Posterior cingulate gyrus (tissue), 11 donors: ENCODE results near the gene CORO2B.

ENCODE experiments used
- DNase-seq, 10 donors: peaks; one replicate each; pipeline versions ENCODE4 v3.0.0 to v3.0.0-alpha.2; 2020 to 2021; ENCODE audit warnings: mixed read lengths in 3 of 10
- intact Hi-C: fragments of 100-400 bp; cut with DNase I; formaldehyde crosslinking; loops from one replicate; pipeline ENCODE4 v1.15.1; 2023

Gene CORO2B

DNA sequence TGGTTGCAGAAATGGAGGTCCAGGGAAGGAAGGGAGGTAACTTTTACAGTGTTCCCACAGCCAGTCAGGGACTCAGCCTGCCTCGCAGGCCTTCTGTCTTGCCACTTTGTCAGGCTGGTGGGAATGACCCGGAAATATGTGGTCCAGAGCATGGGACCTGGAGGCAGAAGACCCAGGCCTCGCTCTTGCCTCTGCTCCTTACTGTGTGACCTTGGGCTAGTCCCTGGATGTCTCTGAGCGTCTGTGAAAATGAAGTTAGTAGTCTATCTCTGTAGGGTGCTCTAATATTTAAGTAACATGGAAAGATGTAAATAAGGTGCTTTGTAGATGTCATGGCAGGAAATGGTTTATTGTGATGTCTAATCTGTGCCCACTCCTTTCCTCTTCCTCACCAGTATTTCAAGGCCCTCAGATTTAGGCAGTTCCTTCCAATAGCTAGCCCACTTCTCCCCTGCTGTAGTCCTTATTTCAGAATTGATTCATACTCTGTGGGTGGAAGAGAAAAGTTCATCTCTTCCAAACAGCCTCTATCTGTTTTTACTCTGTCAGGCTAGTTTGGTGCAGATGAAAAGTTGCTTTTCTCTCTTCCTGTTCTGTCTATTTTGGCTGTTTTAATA is 9.1 kb downstream of the CORO2B start:
- DNase-seq: peak in 1 of 10 donors; percentile 41
- intact Hi-C loops: loop anchor here (5.0 kb wide), 1 partner anchor 34 kb away; no protein-coding TSS in a partner anchor

- intact Hi-C loops: loop anchor here (5.0 kb wide), 1 partner anchor 33 kb away; no protein-coding TSS in a partner anchor
- DNase-seq: no peak
Observed at GRCh38 chr15:68589053-68589452, 10.3 kb downstream of the CORO2B start.

GRCh38 chr15:68589783-68590710 is 11.3 kb downstream of the CORO2B start:
- intact Hi-C loops: loop anchor here (5.0 kb wide), 1 partner anchor 32 kb away; no protein-coding TSS in a partner anchor
- DNase-seq: peak in 6 of 10 donors; percentile 45 to 91 (median 67)

GRCh38 chr15:68590721-68591389 is 12.1 kb downstream of the CORO2B start:
- DNase-seq: peak in 7 of 10 donors; percentile 52 to 93 (median 78)
- intact Hi-C loops: no loop called here

- intact Hi-C loops: no loop called here
- peak in 1 of 10 donors; percentile 13 for DNase-seq
Observed at GRCh38 chr15:68592054-68592453, 13.3 kb downstream of the CORO2B start.

DNA sequence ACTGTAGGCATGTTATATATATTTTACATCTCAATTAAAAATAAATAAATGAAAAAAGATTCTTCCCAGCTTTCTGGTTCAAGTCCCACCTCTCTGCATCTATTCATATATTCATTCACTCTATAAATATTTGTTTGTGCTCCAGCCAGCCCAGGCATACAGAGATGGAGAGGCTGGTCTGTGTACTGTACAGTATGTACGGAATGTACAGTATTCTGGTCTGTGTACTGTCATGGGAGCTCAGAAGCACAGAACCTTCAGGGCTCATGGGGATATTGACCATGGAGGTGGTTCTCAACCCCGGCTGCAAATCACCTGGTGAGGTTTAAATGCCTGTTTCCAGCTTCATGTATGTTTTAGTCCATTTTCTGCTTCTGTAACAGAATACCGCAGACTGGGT is 13.8 kb downstream of the CORO2B start:
- intact Hi-C loops: no loop called here
- peak in 1 of 10 donors; percentile 5 for DNase-seq

DNA sequence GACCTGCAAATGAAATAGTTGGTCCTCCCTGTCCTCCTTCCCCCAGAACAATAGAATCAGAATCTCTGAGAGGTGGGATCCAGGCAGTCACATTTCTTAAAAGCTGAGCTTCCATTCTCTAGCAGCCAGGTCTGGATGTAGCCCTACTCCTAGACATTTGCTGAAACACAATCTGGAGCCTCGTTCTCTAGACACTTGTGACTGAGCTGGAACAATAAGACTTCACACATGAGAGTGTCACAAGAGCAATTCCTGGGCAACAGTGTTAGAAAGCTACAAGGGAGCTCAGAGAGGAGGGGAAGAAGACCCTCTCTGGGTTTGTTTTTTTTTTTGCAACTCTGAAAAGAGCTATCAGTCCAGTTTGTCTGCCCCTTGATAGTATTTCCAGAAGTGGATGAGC is 14.5 kb downstream of the CORO2B start:
- intact Hi-C loops: no loop called here
- no peak for DNase-seq

DNA sequence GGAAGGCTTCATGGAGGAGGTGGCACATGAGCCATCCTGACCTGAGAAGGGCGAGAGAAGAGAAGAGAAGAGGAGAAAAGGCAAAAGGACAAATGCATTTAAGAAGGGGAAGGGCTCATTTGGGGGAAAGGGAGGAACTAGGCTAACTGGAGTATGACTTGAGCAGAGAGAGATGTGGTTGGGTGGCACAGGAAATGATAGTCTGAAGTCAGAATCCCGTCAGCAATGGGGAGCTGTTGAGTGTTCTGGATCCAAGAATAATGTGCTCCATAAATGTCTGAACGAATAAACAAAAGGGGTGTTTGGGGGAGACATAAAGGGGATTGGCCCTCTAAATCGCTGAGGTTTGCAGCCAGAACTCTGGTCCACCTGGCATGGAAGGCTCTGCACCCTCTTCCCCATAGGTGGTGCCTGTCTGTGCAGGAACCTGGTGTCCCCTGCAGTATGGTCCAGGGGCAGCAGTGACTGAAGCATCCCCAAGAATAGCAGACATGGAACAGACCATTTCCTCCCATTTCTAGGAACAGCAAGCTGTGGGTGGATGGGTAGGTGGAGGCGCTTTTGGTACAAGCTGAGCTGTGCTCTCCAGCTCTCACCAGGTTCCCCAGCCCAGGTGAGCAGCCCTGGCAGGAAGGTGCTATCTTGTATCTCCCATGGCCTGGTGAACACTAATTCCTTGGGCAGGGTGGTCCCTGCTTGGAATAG is 15.2 kb downstream of the CORO2B start:
- intact Hi-C loops: no loop called here
- DNase-seq: peak in 3 of 10 donors; percentile 58 to 88 (median 78)

DNA sequence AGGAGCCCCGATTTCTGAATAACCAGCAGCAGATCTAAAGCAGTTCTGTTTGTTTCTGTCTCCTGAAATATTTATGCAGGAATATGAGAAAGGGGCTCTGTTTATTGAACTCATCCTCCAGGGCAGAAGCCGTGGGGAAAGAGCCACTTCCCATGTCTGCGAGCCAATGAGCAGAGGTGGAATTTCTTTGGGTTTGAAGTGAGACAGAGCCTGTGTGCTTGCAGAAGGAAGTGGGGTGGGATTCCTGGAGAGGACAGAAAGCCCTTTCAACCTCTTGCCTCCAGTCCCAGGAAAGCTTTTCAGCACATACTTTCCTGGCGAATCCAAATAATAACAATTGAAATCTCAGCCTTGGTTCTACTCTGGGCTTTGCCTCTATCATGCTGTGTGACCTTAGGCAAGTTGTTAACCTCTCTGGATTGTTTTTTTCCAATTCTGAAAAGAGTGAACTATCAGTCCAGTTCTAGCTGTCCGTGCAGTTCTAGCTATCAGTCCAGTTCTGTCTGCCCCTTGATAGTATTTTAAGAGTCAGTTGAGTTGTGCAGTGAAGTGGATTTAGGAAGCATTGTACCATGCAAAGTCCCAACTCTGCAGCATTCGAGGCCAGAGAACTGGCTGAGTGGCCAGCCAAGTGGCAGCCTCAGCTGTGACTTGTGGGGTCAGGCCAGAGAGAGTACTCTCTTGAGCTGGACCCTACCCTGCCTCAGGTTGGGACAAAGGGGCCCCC is 15.9 kb downstream of the CORO2B start:
- intact Hi-C loops: no loop called here
- DNase-seq: peak in 3 of 10 donors; percentile 6 to 32 (median 14)

DNA sequence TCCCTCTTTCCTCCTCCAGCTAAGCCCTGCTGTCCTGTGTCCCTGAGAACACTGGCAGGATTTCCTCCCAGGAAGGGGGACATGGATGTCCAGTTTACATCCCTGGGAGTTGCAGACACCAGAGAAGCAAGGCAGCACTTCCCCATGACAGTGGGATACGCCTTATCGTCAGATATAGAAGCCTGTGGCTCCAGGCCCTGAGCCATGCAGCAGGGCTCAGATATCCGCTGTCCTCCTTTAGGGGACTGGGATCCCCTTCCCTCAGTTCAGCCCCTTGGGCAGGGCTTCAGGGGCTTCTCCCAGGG is 16.4 kb downstream of the CORO2B start:
- intact Hi-C loops: no loop called here
- peak in 1 of 10 donors; percentile 42 for DNase-seq

- peak in 3 of 10 donors; percentile 13 to 63 (median 22) for DNase-seq
Observed at GRCh38 chr15:68595761-68596160, 17.0 kb downstream of the CORO2B start.

GRCh38 chr15:68596691-68597090 is 17.9 kb downstream of the CORO2B start:
- intact Hi-C loops: no loop called here
- DNase-seq: peak in 2 of 10 donors; percentile 71 to 79

More at GRCh38 chr15:68595761-68596160, 17.0 kb downstream of the CORO2B start:
- intact Hi-C loops: no loop called here

- peak in 2 of 10 donors; percentile 25 to 47 for DNase-seq
- intact Hi-C loops: no loop called here
Observed at GRCh38 chr15:68597581-68597980, 18.8 kb downstream of the CORO2B start.

GRCh38 chr15:68598171-68599152 is 19.7 kb downstream of the CORO2B start:
- intact Hi-C loops: no loop called here
- peak in 2 of 10 donors; percentile 54 to 87 for DNase-seq

- intact Hi-C loops: no loop called here
- DNase-seq: peak in 2 of 10 donors; percentile 51 to 63
Observed at GRCh38 chr15:68599153-68599545, 20.4 kb downstream of the CORO2B start.

DNA sequence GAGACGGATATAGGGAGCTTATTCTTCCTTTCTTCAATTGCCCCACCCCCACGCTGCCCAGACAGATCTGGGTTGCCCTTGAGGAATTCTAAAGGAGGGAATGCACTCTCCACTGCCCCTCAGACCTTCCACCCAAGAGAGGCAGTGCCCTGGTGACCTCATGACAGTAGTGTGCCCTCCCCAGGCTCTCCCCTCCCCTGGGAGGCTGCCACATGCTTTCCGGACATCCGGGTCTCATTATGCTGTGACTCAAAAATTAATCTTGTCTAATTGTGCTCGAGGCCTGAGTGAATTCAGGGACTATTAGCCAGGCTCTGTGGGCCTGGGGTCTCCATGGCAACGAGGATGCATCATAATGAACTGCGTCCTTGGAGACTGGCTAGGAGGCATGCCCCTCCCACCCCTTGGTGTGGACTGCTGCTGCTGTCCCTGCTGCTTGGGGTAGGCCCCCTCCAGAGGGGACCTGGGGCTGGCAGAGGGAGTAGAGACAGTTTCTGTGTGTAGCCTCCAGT is 20.8 kb downstream of the CORO2B start:
- intact Hi-C loops: no loop called here
- peak in 3 of 10 donors; percentile 37 to 85 (median 75) for DNase-seq

GRCh38 chr15:68601206-68602197 is 22.7 kb downstream of the CORO2B start:
- intact Hi-C loops: no loop called here
- DNase-seq: peak in 1 of 10 donors; percentile 52
